Esophagus muscularis mucosa (tissue), 4 donors: ENCODE measurements around the gene GOLGA2. TPM values are rescaled to one million over a fixed set of nuclear protein-coding genes. Genes with fewer than 3 reads are reported as not detected.

Experiments
- DNase-seq: peaks from one replicate; pipeline ENCODE4 v3.0.0-alpha.2; 2017; ENCODE audit errors: extremely low spot score
- H3K27ac ChIP-seq, 4 donors: fragments of 200-600 bp; sonication (generic); replicated peaks in 1 of 4; 1 replicate in 3 of 4; 2 replicates in 1 of 4; pipeline ENCODE4 v1.5.1; 2016 to 2019; ENCODE audit warnings: mild to moderate bottlenecking in 1 of 4
- H3K27me3 ChIP-seq, 4 donors: fragments of 200-600 bp; sonication (generic); one replicate each; pipeline versions ENCODE4 v1.5.1 to v1.6.0; 2016 to 2019
- H3K36me3 ChIP-seq, 4 donors: fragments of 200-600 bp; sonication (generic); one replicate each; pipeline ENCODE4 v1.5.1; 2016 to 2019
- H3K4me1 ChIP-seq, 4 donors: fragments of 200-600 bp; sonication (generic); one replicate each; pipeline ENCODE4 v1.5.1; 2016 to 2019
- H3K4me3 ChIP-seq, 4 donors: fragments of 200-600 bp; sonication (generic); 1 replicate in 2 of 4; 2 replicates in 2 of 4; pipeline ENCODE4 v1.5.1; 2016 to 2019; ENCODE audit warnings: mild to moderate bottlenecking in 4 of 4, moderate library complexity in 1 of 4
- H3K9me3 ChIP-seq, 4 donors: fragments of 200-600 bp; sonication (generic); 1 replicate in 3 of 4; 2 replicates in 1 of 4; pipeline ENCODE4 v1.5.1; 2016 to 2019
- CTCF ChIP-seq, 3 experiments: fragments of 200-600 bp in 2 of 3; fragments of 450-650 bp in 1 of 3; sonication (generic) in 2 of 3; IDR thresholded peaks; one replicate each; pipeline ENCODE4 v1.5.1; 2017 to 2019; ENCODE audit warnings: antibody characterized with exemption in 3 of 3, mild to moderate bottlenecking in 2 of 3, moderate library complexity in 1 of 3
- EP300 ChIP-seq: sonication (generic); formaldehyde crosslinking; IDR thresholded peaks from one replicate; pipeline ENCODE4 v1.6.1; 2017; ENCODE audit warnings: antibody characterized with exemption
- POLR2A ChIP-seq: fragments of 450-650 bp; IDR thresholded peaks from one replicate; pipeline ENCODE4 v1.6.1; 2017; ENCODE audit warnings: antibody characterized with exemption, moderate library complexity, mild to moderate bottlenecking, low read depth
- POLR2AphosphoS5 ChIP-seq, 2 donors: sonication (generic); formaldehyde crosslinking; IDR thresholded peaks; one replicate each; pipeline ENCODE4 v1.6.1; 2017; ENCODE audit warnings: antibody characterized with exemption in 2 of 2
- WGBS: methylation state at CpG from one replicate; pipeline ENCODE4 v1.1.5; 2018; 5-methylcytosine and 5-hydroxymethylcytosine counted together
- intact Hi-C: fragments of 100-400 bp; cut with DNase I; formaldehyde crosslinking; loops from one replicate; pipeline ENCODE4 v1.15.1; 2023
- total RNA-seq, 4 donors: library from RNA; depleted of rRNA; stranded (reverse); fragments of >200 nt; gene quantifications; one replicate each; pipeline versions ENCODE4 v1.1.0 to v1.2.1, GENCODE V29; 2016

Gene GOLGA2
- total RNA-seq, 4 donors from 2014 or later: 71.1 to 108 (median 101) TPM

GRCh38 chr9:128294142-128294541, 18.3 kb upstream of the GOLGA2 start:
- Histone ChIP-seq H3K27ac (no peak overlapping the region), H3K27me3 (no peaks in the 10 kb centered on the region), H3K4me1 (peaks cover 0 to 5% (median 2%) of the 10 kb centered on the region in 4 donors), H3K4me3 (no peak overlapping the region), H3K9me3 (no peaks in the 10 kb centered on the region), H3K36me3 (peaks cover 0 to 30% (median 5%) of the 10 kb centered on the region in 4 donors)
- no peak for TF ChIP-seq CTCF (IDR thresholded peaks at IDR 0.05)
- no peak for TF ChIP-seq EP300
- TF ChIP-seq POLR2AphosphoS5 (IDR thresholded peaks at IDR 0.05): no peak
- TF ChIP-seq POLR2A: no peak
- DNase-seq: no peak
- 85% methylated on average over 4 of the region's 4 CpGs for WGBS
- intact Hi-C loops: no loop called here

- Histone ChIP-seq H3K4me1 (peaks cover 0 to 5% (median 2%) of the 10 kb centered on the region in 4 donors), H3K27me3 (no peaks in the 10 kb centered on the region), H3K9me3 (no peaks in the 10 kb centered on the region), H3K27ac (no peak overlapping the region), H3K4me3 (no peak overlapping the region), H3K36me3 (peaks cover 10 to 41% (median 15%) of the 10 kb centered on the region in 4 donors)
- DNase-seq: no peak
- no peak for TF ChIP-seq EP300
- TF ChIP-seq CTCF (IDR thresholded peaks at IDR 0.05): no peak
- TF ChIP-seq POLR2AphosphoS5 (IDR thresholded peaks at IDR 0.05): no peak
- TF ChIP-seq POLR2A: no peak
- 85% methylated on average over 4 of the region's 4 CpGs for WGBS
- intact Hi-C loops: no loop called here
Observed at GRCh38 chr9:128293091-128293490, 17.3 kb upstream of the GOLGA2 start.

GRCh38 chr9:128292009-128292408, 16.2 kb upstream of the GOLGA2 start:
- Histone ChIP-seq H3K4me1 (peaks cover 0 to 5% (median 2%) of the 10 kb centered on the region in 4 donors), H3K36me3 (peaks cover 11 to 47% (median 23%) of the 10 kb centered on the region in 4 donors), H3K27ac (no peak overlapping the region), H3K9me3 (no peaks in the 10 kb centered on the region), H3K27me3 (no peaks in the 10 kb centered on the region), H3K4me3 (no peak overlapping the region)
- intact Hi-C loops: no loop called here
- TF ChIP-seq CTCF (IDR thresholded peaks at IDR 0.05) (no peak), EP300 (no peak), POLR2AphosphoS5 (IDR thresholded peaks at IDR 0.05) (no peak), POLR2A (no peak)
- 92% methylated on average over 3 of the region's 3 CpGs for WGBS
- no peak for DNase-seq

GRCh38 chr9:128288273-128289004, 12.6 kb upstream of the GOLGA2 start:
- peaks cover 24 to 61% (median 42%) of the 10 kb centered on the region in 4 donors for H3K36me3 ChIP-seq
- H3K4me1 ChIP-seq: peaks cover 4 to 9% (median 6%) of the 10 kb centered on the region in 4 donors
- H3K27ac ChIP-seq: no peak overlapping the region
- TF ChIP-seq POLR2A (no peak), POLR2AphosphoS5 (IDR thresholded peaks at IDR 0.05) (no peak), EP300 (no peak), CTCF (IDR thresholded peaks at IDR 0.05) (no peak)
- H3K9me3 ChIP-seq: no peaks in the 10 kb centered on the region
- 86% methylated on average over 11 of the region's 11 CpGs for WGBS
- H3K27me3 ChIP-seq: no peaks in the 10 kb centered on the region
- DNase-seq: no peak
- no peak overlapping the region for H3K4me3 ChIP-seq
- intact Hi-C loops: no loop called here

- peaks cover 4 to 9% (median 6%) of the 10 kb centered on the region in 4 donors for H3K4me1 ChIP-seq
- no peak overlapping the region for H3K27ac ChIP-seq
- WGBS: 25% methylated on average over 6 of the region's 6 CpGs
- intact Hi-C loops: no loop called here
- H3K36me3 ChIP-seq: peaks cover 24 to 51% (median 42%) of the 10 kb centered on the region in 4 donors
- no peaks in the 10 kb centered on the region for H3K9me3 ChIP-seq
- no peak for DNase-seq
- TF ChIP-seq POLR2A: no peak
- TF ChIP-seq EP300: no peak
- TF ChIP-seq CTCF (IDR thresholded peaks at IDR 0.05): no peak
- no peak for TF ChIP-seq POLR2AphosphoS5 (IDR thresholded peaks at IDR 0.05)
- no peak overlapping the region for H3K4me3 ChIP-seq
- no peaks in the 10 kb centered on the region for H3K27me3 ChIP-seq
Observed at GRCh38 chr9:128286440-128286839, 10.6 kb upstream of the GOLGA2 start.
